HepG2 (cell line): ENCODE data around the gene ATG13. TPM values are rescaled to one million over a fixed set of nuclear protein-coding genes. Genes with fewer than 3 reads are reported as not detected.

Source experiments
- CBFB ChIP-seq: sonication (generic); formaldehyde crosslinking; IDR thresholded peaks from 2 replicates; pipeline ENCODE4 v1.4.0; 2020; ENCODE audit warnings: missing genetic modification reagents
- EP300 ChIP-seq, 3 experiments: sonication (generic) in 1 of 3; formaldehyde crosslinking in 1 of 3; IDR thresholded peaks; 2 replicates each; pipeline versions ENCODE4 v1.5.1 to v1.6.1; 2011 to 2020; ENCODE audit warnings: low read depth in 2 of 3, low read length in 2 of 3, borderline replicate concordance in 1 of 3, improper control_type of control experiment in 1 of 3, mild to moderate bottlenecking in 1 of 3, missing genetic modification reagents in 1 of 3, moderate library complexity in 1 of 3
- FOXC1 ChIP-seq: sonication (generic); formaldehyde crosslinking; IDR thresholded peaks from 2 replicates; pipeline ENCODE4 v1.8.0; 2022; ENCODE audit warnings: mild to moderate bottlenecking, missing genetic modification reagents, borderline replicate concordance
- FOXK2 ChIP-seq: fragments of 450-650 bp; IDR thresholded peaks from 2 replicates; pipeline ENCODE4 v1.6.1; 2016
- FOXO1 ChIP-seq: sonication (generic); formaldehyde crosslinking; IDR thresholded peaks from 2 replicates; pipeline ENCODE4 v1.4.0; 2020; ENCODE audit warnings: missing genetic modification reagents
- HDAC2 ChIP-seq: sonication (generic); formaldehyde crosslinking; IDR thresholded peaks from 2 replicates; pipeline ENCODE4 v1.4.0; 2020; ENCODE audit warnings: missing genetic modification reagents
- HHEX ChIP-seq: IDR thresholded peaks from 2 replicates; pipeline ENCODE4 v1.6.1; 2016; ENCODE audit warnings: control low read depth
- HNF1B ChIP-seq: sonication (generic); formaldehyde crosslinking; IDR thresholded peaks from 2 replicates; pipeline ENCODE4 v1.5.1; 2020; ENCODE audit warnings: mild to moderate bottlenecking, moderate library complexity, missing genetic modification reagents
- HNF4G ChIP-seq, 2 experiments: sonication (generic) in 1 of 2; formaldehyde crosslinking in 1 of 2; IDR thresholded peaks; 2 replicates each; pipeline versions ENCODE4 v1.4.0 to v1.6.1; 2011 to 2020; ENCODE audit warnings: borderline replicate concordance in 2 of 2, low read depth in 2 of 2, mild to moderate bottlenecking in 2 of 2, low read length in 1 of 2, missing genetic modification reagents in 1 of 2, moderate library complexity in 1 of 2
- KAT7 ChIP-seq: IDR thresholded peaks from 2 replicates; pipeline ENCODE4 v1.6.1; 2018; ENCODE audit warnings: borderline replicate concordance, missing compliant biosample characterization
- KAT8 ChIP-seq: IDR thresholded peaks from 2 replicates; pipeline ENCODE4 v1.6.1; 2016; ENCODE audit warnings: missing genetic modification reagents, missing compliant biosample characterization
- KLF11 ChIP-seq: IDR thresholded peaks from 2 replicates; pipeline ENCODE4 v1.6.1; 2016; ENCODE audit warnings: missing compliant biosample characterization
- MEIS2 ChIP-seq: sonication (generic); formaldehyde crosslinking; IDR thresholded peaks from 2 replicates; pipeline ENCODE4 v1.9.0; 2021; ENCODE audit warnings: mild to moderate bottlenecking, missing genetic modification reagents
- NAIF1 ChIP-seq: sonication (generic); formaldehyde crosslinking; IDR thresholded peaks from 2 replicates; pipeline ENCODE4 v1.5.0; 2020; ENCODE audit warnings: mild to moderate bottlenecking, missing genetic modification reagents, borderline replicate concordance
- PTBP1 ChIP-seq: fragments of 200-400 bp; formaldehyde crosslinking; IDR thresholded peaks from 2 replicates; pipeline ENCODE4 v1.6.1; 2018; ENCODE audit warnings: low read length, low read depth; ENCODE audit not compliant: poor library complexity, severe bottlenecking
- RXRA ChIP-seq: sonication (generic); formaldehyde crosslinking; IDR thresholded peaks from 2 replicates; pipeline ENCODE4 v1.5.1; 2020; ENCODE audit warnings: missing genetic modification reagents
- SIN3B ChIP-seq: fragments of 150-350 bp; IDR thresholded peaks from 2 replicates; pipeline ENCODE4 v1.6.1; 2014; ENCODE audit warnings: low read length
- SMARCE1 ChIP-seq: fragments of 450-650 bp; IDR thresholded peaks from 2 replicates; pipeline ENCODE4 v1.6.1; 2017; ENCODE audit warnings: borderline replicate concordance
- SOX6 ChIP-seq, 2 experiments: fragments of 450-650 bp in 1 of 2; sonication (generic) in 1 of 2; formaldehyde crosslinking in 1 of 2; IDR thresholded peaks; 2 replicates each; pipeline versions ENCODE4 v1.4.0 to v1.6.1; 2017 to 2020; ENCODE audit warnings: antibody characterized with exemption in 1 of 2, mild to moderate bottlenecking in 1 of 2, missing genetic modification reagents in 1 of 2
- TBP ChIP-seq: sonication (generic); formaldehyde crosslinking; IDR thresholded peaks from 2 replicates; pipeline ENCODE4 v1.5.0; 2020; ENCODE audit warnings: missing genetic modification reagents
- ZFP90 ChIP-seq: sonication (generic); formaldehyde crosslinking; IDR thresholded peaks from 2 replicates; pipeline ENCODE4 v1.8.0; 2022; ENCODE audit warnings: missing genetic modification reagents, mild to moderate bottlenecking, inconsistent platforms, borderline replicate concordance
- ZKSCAN5 ChIP-seq: sonication (generic); formaldehyde crosslinking; IDR thresholded peaks from 2 replicates; pipeline ENCODE4 v1.5.1; 2020; ENCODE audit warnings: mild to moderate bottlenecking, missing genetic modification reagents
- ZNF205 ChIP-seq: IDR thresholded peaks from 2 replicates; pipeline ENCODE4 v1.6.1; 2018; ENCODE audit warnings: missing biosample characterization, missing genetic modification reagents
- ZNF501 ChIP-seq: sonication (generic); formaldehyde crosslinking; IDR thresholded peaks from 2 replicates; pipeline ENCODE4 v1.5.1; 2020; ENCODE audit warnings: mild to moderate bottlenecking, moderate library complexity, missing genetic modification reagents
- ZNF569 ChIP-seq: sonication (generic); formaldehyde crosslinking; IDR thresholded peaks from 2 replicates; pipeline ENCODE4 v1.5.0; 2020; ENCODE audit warnings: mild to moderate bottlenecking, missing genetic modification reagents, moderate library complexity, borderline replicate concordance
- ZNF776 ChIP-seq: sonication (generic); formaldehyde crosslinking; IDR thresholded peaks from 2 replicates; pipeline ENCODE4 v1.4.0; 2020; ENCODE audit warnings: mild to moderate bottlenecking, missing genetic modification reagents
- ZNF878 ChIP-seq: sonication (generic); formaldehyde crosslinking; IDR thresholded peaks from 2 replicates; pipeline ENCODE4 v1.8.1; 2023; ENCODE audit warnings: mild to moderate bottlenecking, missing genetic modification reagents, moderate library complexity
- polyA plus RNA-seq, 8 experiments: library from polyadenylated mRNA; depleted of rRNA in 3 of 8; stranded (reverse) in 7 of 8; unstranded in 1 of 8; fragments of >200 nt; fragmentation: Illumina TruSeq in 4 of 8; extraction: Trizol in 4 of 8; gene quantifications; 2 replicates each; pipeline versions ENCODE4 v1.2.1 to v1.2.3, GENCODE V29; 2011 to 2016; ENCODE audit warnings: low read depth in 4 of 8, missing spikeins in 1 of 8, mixed read lengths in 1 of 8; ENCODE audit not compliant: insufficient read depth in 1 of 8
- total RNA-seq, 5 experiments: library from RNA; depleted of rRNA; stranded (reverse); fragments of >200 nt; fragmentation: Illumina TruSeq; extraction: Trizol; gene quantifications; 2 replicates each; pipeline ENCODE4 v1.2.3, GENCODE V29; 2016; ENCODE audit warnings: low read depth in 1 of 5

ATG13 gene
- total and polyA plus RNA-seq, 2 of the 13 experiments (the other 11 are each of a cell fraction or from before 2014, with no cell fraction given): 55.0 to 77.3 TPM

GRCh38 chr11:46593550-46594373 is 23.6 kb upstream of the ATG13 start, which contains the start of gene AMBRA1 (continued):
- TF ChIP-seq CBFB (CRISPR knock-in tag): peak; percentile 91
- peak; percentile 26 to 49; a peak in 1 of 4 replicates for TF ChIP-seq EP300 (IDR thresholded peaks at IDR 0.05; ENCODE audit: low read depth in 2 of 2, low read length in 2 of 2)
- no peak; the same call in 1 of the 2 replicates for TF ChIP-seq EP300 (CRISPR knock-in tag; IDR thresholded peaks at IDR 0.05; ENCODE audit: borderline replicate concordance)
- TF ChIP-seq ZKSCAN5 (CRISPR knock-in tag): 0 out of 2 replicates have a peak, but pooled peaks have one; percentile 35
- TF ChIP-seq ZNF878 (CRISPR knock-in tag): peak; percentile 72; the same call in 1 of the 2 replicates
- peak; percentile 65; the same call in 1 of the 2 replicates for TF ChIP-seq FOXK2
- peak; percentile 70 for TF ChIP-seq RXRA (CRISPR knock-in tag)
- peak; percentile 66; the same call in 1 of the 2 replicates for TF ChIP-seq ZFP90 (CRISPR knock-in tag)
- TF ChIP-seq ZNF501: peak; percentile 62; the same call in 1 of the 2 replicates
- 0 out of 2 replicates have a peak, but pooled peaks have one; percentile 36 for TF ChIP-seq ZNF569 (CRISPR knock-in tag)
- peak; percentile 90 for TF ChIP-seq PTBP1
- no peak for TF ChIP-seq SMARCE1
- TF ChIP-seq MEIS2 (CRISPR knock-in tag): peak; percentile 67
- peak; percentile 92 for TF ChIP-seq KAT8 (CRISPR knock-in tag)
- peak; percentile 56; the same call in 1 of the 2 replicates for TF ChIP-seq ZNF776 (CRISPR knock-in tag)
- peak; percentile 58; the same call in 1 of the 2 replicates for TF ChIP-seq HNF4G (IDR thresholded peaks at IDR 0.05; ENCODE audit: borderline replicate concordance, low read depth, low read length)
- TF ChIP-seq HNF4G (CRISPR knock-in tag; IDR thresholded peaks at IDR 0.05; ENCODE audit: borderline replicate concordance, low read depth): no peak
- TF ChIP-seq KLF11 (CRISPR knock-in tag): peak; percentile 89; the same call in 1 of the 2 replicates
- 0 out of 2 replicates have a peak, but pooled peaks have one; percentile 69 for TF ChIP-seq NAIF1
- TF ChIP-seq HHEX (CRISPR knock-in tag): no peak
- peak; percentile 79; the same call in 1 of the 2 replicates for TF ChIP-seq KAT7 (CRISPR knock-in tag)
- peak; percentile 71 for TF ChIP-seq HDAC2 (CRISPR knock-in tag)
- peak; percentile 72; the same call in 1 of the 2 replicates for TF ChIP-seq SIN3B
- peak; percentile 69; the same call in 1 of the 2 replicates for TF ChIP-seq ZNF205
- TF ChIP-seq TBP (CRISPR knock-in tag): no peak
- TF ChIP-seq SOX6 (IDR thresholded peaks at IDR 0.05): no peak
- TF ChIP-seq SOX6 (CRISPR knock-in tag; IDR thresholded peaks at IDR 0.05): peak; percentile 74
- TF ChIP-seq FOXO1 (CRISPR knock-in tag): peak; percentile 79
- peak; percentile 64; the same call in 1 of the 2 replicates for TF ChIP-seq HNF1B (CRISPR knock-in tag)
- peak; percentile 74; the same call in 1 of the 2 replicates for TF ChIP-seq FOXC1 (CRISPR knock-in tag)
